NCI-H2081 (cell line): ENCODE results near the gene SYNGAP1.

Experiments
- DNase-seq, 2 experiments: peaks; one replicate each; lab custom pipeline; 2025; lab: John Stamatoyannopoulos, UW

Gene SYNGAP1

GRCh38 chr6:33404884-33405283, 15.0 kb upstream of the SYNGAP1 start:
- DNase-seq: no peak

- DNase-seq: no peak
Observed at GRCh38 chr6:33405386-33405940, 14.4 kb upstream of the SYNGAP1 start.

- DNase-seq: no peak
Observed at GRCh38 chr6:33406126-33406525, 13.7 kb upstream of the SYNGAP1 start.

DNA sequence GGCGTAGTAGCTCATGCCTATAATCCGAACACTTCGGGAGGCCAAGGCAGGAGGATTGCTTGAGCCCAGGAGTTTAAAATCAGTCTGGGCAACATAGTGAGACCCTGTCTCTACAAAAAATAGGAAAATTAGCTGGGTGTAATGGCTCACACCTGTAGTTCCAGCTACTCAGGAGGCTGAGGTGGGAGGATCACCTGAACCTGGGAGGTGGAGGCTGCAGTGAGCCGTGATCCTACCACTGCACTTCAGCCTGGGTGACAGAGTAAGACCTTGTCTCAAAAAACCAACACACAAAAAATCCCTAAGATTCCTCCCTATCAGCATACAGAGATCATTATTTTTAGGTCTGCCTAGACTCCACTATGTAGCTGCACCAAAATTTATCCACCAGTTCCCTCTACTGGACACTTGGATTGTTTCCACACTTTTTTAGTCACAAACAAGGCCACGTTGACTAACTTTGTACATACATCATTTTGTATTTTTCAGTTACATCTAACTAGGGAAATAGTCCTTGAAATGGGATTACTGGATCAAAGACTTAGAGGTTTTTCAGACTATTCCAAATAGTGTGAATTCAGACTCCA, 12.6 kb upstream of the SYNGAP1 start:
- no peak for DNase-seq

DNA sequence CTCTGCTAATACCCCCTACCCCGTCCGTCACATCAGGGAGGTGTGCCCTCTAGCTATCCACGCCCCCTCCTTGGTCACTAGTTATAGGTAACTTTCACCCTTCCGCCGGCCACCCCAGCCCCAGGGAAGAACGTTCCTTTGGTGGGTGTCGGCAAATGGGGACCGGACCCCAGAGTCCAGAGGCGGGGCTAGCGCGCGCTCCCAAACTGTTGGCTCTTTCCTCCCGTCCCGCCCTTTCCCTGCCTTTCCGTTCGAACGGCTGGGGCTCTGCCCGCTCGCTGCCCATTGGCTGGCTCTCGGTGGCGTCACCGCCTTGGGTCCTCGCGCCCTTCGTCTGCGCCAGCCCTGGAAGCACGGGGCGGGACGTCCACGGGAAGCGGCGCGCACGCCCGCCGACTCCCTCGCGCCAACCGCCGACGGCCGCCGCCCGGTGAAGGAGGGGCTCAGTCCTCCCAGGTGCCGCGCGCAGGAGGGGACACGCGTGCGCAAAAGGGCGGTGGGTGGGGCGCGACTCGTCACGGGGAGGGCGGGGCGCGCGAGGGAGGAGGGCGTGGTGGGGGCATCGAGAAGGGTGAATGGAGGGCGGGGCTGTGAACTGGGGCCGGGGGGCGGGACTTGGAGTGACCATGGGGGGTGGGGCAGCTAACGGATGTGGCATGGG, 9.7 kb upstream of the SYNGAP1 start:
- peak; percentile 96 to 98 for DNase-seq

DNA sequence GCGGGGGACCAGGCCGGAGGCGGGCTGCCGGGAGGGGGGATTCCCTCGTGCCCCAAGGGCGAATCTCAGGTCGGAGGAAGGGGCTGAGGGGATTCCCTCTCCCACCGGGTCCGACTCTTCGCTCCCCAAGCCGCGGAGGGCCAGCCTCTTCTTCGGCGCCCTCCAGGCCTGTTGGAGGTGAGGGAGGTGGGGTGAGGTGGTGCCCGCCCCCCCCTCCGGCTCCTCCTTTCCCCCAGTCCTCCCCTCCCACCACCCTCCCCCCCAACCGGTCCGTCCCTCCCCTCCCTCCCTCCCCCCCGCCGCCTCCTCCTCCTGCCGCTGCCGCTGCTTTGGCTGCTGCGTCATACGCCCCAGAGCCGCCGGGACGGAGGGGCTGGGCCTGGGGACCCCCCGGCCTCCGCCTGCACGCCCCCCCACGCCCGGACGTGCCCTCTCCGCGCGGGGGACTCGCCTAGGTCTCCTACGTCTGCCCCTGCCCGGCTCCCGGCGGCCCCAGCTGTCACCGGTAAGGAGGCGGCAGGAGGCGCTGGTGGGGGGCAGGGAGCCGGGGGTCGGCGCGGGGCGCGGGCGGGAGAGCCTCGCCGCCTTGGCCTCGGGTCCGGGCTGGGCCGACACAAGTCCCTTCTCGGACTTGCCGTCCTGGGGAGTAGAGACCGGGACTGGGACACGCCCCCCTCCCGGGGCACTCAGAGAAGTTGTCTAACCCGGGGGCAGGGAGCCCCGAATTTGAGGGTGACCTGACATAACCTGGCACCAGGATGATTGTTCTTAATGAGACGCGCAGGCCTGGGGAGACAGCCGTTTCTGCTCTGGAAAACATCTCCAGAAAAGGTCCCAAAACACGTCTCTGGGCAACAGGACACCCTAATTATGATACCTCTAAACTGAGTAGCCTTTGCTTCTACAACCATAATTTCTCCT, 8.9 kb upstream of the SYNGAP1 start, which contains the start of gene PHF1:
Gene PHF1 (plus strand): TSS at position 304 of the 921 bp plus-strand sequence. CDS start 1,250 bp downstream, outside the sequence.
- DNase-seq: peak; percentile 67 to 80

- DNase-seq: no peak
Observed at GRCh38 chr6:33411632-33412005, 8.2 kb upstream of the SYNGAP1 start.

- DNase-seq: no peak
Observed at GRCh38 chr6:33412140-33413009, 7.5 kb upstream of the SYNGAP1 start.

DNA sequence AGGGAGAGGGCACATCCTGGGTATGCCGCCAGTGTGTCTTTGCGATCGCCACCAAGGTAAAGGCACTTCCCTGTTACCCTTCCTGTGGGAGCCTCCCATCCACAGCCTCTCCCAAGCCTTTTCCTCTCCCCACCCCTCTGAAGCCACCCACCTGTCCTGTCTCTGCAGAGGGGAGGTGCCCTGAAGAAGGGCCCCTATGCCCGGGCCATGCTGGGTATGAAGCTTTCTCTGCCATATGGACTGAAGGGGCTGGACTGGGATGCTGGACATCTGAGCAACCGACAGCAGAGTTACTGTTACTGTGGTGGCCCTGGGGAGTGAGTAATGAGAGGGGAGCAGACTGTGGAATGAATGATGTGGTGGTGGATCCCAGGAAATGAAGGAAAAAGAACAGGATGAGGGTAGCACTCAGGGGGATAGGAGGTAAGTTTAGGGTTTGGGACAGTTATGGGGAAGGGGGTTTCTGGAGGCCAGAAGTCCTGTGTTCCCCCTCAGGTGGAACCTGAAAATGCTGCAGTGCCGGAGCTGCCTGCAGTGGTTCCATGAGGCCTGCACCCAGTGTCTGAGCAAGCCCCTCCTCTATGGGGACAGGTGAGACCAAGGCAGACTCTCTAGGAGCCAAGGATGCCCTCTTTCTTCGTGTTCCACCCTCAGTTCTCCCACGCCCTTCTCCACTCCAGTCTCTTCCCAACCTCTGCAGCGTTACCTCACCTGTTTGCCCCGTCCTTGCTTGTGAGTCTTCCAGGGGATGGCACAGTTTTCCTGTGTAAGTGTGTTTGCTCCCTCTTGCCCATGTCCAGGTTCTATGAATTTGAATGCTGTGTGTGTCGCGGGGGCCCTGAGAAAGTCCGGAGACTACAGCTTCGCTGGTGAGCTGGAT, 6.4 kb upstream of the SYNGAP1 start:
- DNase-seq: no peak

- DNase-seq: no peak
Observed at GRCh38 chr6:33414592-33415271, 5.1 kb upstream of the SYNGAP1 start.

DNA sequence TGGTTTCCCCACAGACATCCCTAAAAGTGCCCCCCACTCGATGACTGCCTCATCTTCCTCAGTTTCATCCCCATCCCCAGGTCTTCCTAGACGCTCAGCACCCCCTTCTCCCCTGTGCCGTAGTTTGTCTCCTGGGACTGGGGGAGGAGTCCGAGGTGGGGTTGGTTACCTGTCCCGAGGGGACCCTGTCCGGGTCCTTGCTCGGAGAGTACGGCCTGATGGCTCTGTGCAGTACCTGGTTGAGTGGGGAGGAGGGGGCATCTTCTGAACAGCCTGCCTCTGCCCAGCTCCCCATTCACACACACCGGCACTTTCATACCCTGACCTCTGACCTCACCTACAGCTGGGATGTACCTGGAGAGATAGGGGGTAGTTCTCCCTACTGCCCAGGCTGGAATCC, 4.0 kb upstream of the SYNGAP1 start:
- DNase-seq: no peak

- no peak for DNase-seq
Observed at GRCh38 chr6:33416386-33417127, 3.3 kb upstream of the SYNGAP1 start.

DNA sequence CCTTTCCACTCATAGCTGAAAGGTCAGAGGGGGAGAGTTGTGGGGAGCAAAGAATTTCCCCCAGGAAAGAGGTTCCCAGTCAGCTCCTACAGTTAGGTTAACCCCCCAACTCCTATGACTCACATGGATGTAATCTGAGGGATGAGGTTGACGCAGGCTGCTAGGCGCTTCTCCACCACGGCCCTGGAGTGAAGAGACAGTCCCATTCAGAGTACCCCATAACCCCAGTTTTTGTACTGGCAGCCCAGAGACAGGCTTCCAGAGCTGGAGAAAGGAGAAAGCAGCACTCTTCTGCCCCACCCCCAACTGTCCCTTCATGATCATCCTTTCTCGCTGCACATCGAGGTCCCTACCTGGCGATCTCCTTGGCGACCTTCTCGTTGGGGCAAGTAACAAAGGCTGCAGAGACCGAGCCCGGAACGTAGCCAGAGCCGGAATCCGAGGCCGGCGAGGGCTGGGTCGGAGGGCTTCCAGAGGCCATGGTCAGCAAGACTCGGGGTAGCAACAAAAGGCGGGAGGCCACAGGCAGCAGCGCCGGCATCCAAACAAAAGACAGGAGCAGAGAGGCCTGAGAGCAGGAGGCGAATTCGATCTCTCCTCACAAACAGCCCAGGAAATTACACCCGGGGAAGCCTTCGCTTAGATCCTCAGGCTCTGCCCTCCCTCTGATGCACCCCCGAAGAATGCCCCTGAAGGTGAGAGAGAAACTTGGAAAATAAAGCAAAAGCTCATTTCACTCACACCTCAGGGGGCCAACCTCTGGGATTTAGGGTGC, 2.5 kb upstream of the SYNGAP1 start:
- DNase-seq: no peak

DNA sequence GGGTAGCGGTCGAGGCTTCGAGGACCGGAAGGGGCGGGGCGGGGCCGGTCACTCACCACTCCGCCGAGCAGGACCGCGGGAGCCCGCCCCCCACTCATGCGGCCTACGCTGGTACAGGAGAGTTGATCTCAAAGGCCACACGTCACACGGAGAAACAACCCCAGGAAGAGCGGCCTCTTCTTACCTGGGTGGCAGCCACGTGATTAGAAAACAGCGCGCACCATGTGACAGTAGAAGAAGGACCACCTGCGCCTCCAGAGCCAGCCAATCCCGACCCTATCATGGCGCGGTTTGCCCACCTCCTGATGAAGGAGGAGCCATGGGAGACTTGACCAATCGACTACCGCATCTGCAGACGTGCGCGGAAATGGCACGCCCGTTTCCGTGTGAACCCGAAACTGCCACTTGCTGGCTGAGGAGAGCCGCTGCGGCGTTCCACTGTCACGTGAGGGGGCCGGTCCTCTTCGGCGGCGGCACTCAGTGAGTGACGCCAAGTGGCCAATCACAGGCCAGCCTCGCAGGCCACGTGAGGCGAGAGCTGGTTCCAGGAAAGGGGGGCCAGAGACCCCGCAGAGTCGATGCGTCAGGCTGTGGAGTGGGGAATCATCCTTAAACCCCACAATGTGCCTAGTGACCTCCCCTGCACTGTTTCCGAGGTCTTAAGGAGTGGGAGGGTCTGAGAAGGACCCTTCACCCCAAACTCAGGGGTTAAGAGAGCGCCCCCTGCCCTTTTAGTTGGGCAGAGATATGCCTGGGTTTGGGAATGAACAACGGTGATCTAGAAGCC, 1.8 kb upstream of the SYNGAP1 start, which contains the start of gene CUTA:
Gene CUTA (minus strand): TSS at position 205 of the 787 bp plus-strand sequence. CDS start 107 bp downstream, at position 98.
- peak; percentile 98 to 100 for DNase-seq

DNA sequence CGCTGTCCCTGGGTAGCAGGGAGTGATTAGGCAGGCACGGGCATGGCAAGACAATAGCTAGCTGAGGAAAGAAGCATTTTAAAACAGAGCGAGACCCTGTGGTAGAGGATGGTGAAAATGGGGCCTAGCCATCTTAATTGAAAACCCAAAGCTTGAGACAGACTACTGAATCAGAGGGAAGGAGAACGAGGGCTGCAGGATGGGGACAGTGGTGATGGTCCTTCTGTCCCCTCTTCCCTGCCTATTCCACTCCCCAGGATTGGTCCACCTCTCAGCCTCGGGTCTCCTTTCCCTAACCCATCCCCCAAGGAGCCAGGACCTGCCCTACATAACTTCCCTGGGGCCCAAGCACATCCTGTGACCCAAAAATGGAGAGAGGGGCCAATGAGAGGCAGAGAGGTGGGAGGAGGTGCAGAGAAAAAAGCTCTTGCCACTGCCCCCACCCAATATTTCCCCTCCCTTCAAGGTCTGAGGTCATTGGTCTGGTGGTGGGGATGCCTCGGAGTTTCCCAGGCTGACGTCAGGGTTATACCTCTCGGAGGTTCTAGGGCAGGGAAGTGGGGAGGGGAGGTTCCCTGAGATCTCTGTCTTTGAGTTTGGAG, 1.1 kb upstream of the SYNGAP1 start:
- DNase-seq: no peak

DNA sequence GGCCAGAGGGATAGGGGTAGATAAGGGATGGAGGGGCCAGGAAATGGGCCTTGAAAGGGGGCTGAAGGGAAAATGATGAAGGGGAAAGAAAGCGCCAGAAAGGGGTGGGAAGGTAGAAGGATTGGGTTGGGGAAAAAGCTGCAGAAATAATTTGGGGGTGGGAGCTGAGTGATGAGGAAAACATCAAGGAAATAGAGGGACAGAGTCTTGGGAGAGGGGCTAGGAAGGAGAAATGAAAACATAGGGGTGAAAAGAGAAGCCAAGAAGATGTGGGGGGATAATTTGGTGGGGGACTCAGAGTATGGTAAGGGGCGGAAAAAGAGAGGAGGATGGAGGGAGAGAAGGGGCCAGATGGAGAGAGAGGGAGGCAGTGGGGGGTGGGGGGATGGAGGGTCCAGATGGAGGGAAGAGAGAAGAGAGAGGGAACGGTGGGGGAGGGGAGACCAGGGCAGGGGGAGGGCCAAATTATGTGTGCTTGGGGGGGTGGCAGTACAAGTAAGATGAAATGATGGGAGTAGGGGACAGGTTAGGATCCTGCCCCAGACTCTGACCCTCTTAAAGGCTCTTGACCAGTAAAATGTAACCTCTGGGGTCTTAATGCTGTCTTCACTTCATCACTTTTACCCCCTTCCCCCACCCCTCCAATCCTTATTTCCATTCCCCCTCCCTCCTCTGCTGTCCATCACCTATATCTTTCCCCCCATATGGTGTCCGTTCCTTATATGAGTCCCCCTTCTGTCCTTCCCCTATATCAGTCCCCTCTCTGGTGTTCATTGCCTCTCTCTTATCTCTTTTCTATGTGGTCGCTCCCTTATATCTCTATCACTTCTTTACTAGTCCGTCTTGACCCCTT, 852 bp downstream of the SYNGAP1 start:
- peak in 1 of 2 experiments; percentile 14 for DNase-seq
